Measurements from ENCODE around the gene ENOX1.
"Not testable (repeated sequence)": the region's sequence is repeated elsewhere in the genome, so short reads cannot be mapped to it uniquely, and the experiment has no call there.

ENOX1 gene

DNA sequence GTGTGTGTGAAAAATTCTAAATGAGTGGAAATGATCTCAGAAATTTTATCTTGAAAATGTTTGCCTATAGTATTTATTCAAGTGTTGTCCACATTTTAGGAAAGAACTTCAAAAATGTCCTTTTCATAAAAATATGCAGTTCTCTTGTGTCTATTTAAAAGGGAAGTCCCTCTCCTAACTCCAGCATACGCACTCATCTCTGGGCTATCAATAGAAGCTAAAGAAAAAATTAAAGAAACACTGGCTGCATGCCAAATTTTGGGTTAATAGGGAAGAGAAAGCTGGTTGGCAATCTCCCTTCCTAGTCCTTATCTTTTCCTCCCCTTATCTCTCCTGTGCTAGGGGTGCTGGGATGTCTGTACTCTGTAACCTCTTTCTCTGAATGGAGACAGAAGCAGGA lies 313.3 kb downstream of the ENOX1 start:
- peak; percentile 50 for DNase-seq

DNA sequence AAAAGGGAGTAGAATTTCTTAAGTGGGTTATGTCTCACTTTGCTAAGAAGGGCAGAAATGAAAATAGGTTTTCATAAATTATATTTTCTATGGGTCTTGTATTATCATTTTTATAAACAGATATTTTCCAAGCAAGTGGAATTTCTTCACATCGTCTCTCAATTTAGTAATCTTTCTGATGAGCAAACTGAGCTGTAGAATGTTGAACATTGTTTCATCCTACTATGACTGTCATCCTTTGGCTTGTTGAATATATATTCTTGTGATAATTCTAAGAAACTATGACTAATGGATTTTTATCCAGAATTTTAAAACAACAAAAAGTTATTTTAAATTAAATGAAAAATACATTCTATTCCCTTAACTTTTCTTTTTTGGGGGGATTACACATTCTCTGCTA lies 313.8 kb downstream of the ENOX1 start:
- DNase-seq = no peak

DNA sequence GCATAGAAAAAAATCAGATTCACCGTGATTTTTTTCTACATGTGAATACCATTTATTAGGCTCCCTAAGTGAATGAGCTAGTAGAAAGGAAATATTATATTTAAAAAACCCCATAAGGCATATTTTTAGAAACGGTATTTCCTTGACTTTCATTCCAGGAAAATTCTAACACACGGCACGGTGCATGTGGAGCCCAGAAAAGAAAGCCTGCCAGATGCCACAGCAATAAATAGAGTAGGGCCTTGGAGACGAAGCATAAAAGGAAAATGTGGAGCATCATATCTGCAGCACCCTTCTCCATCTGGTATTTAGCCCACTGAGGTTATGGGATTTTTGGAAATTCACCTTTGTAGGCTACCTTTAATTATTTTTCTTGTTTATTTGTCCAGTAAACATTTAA lies 314.4 kb downstream of the ENOX1 start:
- DNase-seq = no peak

DNA sequence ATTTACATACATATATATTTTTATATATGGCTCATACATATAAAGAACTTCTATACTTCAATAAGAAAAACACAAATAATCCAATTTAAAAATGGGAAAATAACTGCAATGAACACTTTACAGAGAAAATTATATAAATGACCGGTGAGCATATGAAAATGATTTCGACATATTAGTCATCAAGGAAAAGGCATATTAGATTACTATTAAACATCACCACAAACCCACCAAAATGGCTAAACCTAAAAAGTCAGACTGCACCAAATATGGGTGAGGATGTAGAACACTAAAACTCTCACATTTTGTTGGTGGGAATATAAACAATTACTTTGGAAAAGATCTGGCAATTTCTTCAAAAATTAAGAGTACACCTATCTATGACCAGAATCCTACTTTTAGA lies 316.2 kb downstream of the ENOX1 start:
- DNase-seq = no peak

DNA sequence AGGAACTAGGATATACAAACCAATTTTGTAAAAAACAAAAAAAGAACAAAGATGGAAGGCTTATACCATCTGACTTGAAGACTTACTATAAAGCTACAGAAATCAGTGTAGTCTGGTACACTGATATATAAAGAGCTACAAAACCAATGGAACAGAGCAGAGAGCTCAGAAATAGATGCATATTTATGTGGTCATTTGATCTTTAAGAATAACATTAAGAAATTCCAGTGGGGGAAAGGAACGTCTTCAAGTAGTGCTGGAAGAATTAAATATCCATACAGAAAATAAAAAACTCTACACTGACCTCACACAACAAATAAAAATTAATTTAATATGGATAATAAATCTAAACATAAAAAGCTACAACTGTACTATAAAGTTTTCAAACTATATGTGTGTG lies 317.0 kb downstream of the ENOX1 start:
- no peak for DNase-seq

DNA sequence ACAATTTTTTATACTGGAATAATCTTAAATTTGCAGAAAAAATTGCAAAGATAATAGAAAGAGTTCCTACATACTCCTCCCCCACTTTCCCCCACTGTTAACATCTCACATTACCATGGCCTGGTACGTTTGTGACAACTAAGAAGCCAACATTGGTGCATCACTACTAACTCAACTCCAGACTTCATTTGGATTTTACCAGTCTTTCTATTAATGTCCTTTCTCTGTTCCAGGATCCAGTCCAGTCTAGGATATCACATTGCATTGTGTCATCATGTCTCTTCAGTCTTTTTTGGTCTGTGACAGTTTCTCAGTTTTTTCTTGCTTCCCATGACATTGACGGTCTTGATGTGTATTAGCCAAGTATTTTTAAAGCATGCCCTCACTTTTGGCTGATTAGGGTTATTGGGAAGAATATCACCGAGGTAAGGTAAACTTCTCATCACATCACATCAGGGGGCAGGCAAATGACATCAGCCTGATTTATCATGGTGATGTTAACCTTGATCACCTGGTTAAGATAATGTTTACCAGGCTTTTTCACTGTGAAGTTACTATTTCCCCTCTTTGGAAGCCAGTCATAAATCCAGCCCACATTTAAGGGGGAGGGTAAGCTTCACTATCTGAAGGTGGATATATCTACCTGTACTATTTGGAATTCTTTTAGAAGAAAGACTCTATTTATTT lies 322.1 kb downstream of the ENOX1 start:
- DNase-seq = no peak

DNA sequence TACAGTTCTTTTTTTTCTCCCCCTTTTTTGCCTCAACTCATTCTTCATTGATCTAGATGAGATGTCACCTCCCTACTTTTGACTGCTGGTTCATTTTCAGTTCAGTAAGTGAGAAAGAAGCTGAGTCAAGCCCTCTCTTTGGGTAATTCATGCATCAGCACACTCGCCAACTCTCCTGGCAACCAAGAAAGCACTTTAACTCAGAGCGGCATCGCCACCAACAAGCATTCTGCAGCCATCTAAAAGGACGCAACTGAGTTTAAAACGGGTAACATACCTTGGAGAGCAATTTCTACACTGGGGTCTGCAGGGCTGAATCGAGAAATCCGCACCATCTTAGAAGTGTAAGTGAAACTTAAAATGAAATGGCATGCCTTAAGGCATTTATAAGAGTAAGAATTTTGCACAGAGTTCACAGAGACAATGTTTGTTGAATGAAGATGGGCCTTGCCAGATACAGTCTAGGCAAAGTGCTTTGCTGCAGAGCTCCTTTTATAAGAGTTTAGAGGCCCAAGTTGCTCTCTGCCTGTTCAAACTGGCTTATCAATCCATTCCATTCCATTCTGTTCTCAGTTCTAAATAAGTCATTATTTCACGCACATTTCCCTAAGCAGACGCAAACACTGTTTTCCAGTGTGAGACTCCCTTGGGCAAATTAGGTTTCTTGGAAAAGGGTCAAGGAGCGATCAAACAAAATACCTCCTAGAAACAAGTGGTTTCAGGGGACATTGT lies 338.0 kb downstream of the ENOX1 start:
- DNase-seq = no peak

DNA sequence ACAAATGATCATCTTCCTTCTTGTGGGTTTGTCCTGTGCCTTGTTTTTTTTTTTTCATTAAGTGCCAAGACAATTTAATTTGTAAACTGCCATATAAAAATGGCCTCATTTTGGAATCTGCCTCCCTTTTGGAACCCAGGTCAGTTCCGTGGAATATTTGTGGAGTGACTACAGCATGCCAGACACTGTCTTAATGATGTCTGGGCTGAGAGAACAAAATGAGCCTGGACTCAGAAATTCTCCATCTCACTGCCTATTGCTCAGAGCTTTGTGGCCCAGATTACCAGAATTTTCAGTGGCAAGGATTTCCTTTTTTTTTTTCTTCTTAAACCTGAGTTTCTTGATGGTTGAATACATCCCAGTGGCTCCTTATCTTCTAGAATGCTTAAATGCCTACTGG lies 340.6 kb downstream of the ENOX1 start:
- DNase-seq = no peak

DNA sequence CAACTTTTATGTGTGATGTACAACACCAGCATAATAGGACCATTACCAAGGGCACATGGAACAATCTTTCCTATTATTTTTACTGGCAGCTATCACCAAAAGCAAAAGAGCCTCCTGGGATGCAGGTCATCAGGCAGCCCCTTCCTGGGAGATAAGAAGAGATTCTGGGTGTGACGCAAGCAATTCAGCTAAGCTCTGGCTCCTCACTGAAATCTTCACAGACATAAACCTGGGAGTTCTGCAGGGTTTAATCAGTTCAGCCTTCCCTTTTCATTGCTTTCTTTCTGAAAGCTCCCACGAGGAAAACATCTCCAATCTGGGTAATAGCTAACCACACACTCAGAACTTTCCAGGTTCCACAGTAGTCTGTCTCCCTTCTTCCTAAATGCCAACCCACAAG lies 341.1 kb downstream of the ENOX1 start:
- DNase-seq = no peak

DNA sequence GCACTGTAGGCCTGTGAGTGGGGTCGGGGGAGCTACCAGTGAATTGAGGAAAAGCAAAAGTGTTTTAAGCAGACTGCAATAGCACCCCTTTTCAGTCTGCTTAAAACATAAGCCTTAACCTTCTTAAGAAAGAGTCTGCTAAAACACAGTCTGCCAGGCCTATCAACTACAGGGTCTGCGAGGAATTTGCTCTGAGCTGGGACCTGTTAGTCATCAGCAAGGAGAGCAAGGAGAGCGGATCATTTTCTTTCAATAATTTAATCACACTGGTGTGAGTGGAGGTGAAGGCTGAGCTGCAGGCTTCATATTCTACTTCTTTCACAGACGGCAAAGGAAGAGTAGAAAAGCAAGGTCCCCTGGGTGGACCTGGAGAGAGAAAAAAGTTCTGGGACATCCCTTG lies 342.7 kb downstream of the ENOX1 start:
- DNase-seq = no peak

DNA sequence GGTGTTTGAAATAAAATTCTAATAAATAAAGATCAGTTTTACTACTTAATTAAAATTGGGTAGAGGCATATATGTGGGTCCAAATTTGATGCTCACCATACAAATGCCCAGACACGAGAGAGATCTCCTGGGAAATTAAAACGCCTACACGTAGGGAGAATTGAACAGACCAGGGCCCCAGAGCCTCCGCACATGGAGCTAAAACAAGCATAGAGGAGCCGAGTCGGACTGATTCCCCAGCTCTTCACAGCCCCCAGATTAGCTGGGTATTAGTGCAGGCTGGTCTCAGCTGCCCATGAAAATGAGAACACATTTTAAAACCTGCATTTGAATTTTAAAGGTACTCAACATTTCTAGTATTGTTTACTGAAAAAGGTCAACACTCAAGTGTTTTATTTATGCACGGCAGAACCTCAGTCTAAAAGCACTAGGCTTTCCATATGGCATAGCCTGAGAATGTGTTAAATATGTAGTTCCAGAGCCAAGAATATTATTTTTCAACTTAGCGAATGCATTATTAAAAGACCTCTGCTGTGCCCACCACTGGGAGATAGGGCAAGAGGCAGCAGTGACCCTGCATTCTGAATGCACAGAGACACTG lies 344.8 kb downstream of the ENOX1 start:
- no peak for DNase-seq

DNA sequence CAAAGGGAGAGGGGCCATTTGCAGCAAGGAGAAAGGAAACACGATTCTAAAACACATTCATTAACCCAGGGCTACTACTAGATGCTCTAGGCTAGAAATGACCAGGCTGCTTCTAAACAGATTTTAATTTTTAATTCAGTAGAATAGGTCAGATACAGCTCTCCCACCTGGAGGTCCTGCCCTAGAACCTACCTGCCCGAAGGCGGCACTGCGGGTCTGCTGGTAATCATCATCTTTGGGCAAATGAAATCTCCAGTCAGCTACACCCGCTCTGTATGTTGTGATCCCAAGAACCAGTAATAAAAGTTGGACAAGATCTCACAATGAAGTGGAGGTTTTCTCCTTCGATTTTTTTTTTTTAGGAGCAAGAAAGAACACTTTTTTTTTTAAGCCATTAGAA lies 345.3 kb downstream of the ENOX1 start:
- no peak for DNase-seq

DNA sequence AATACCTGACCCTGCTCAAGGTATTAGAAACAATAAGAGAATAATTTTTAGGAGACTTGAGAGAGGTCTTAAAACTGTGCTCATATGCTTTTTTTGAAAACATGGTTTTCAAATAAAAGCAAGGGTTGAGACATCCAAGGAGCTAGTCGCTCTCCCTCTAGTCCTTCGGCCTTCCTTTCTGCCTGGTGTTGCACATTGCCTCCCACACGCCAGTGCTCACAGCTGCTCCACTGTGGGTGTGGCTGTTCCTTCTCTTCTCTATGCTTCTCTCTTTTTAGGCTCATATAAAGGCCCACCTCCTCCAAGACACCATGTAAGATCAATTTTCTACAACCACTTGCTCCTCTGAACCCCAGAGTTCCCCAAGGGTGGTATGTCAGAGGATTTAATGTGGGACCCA lies 352.6 kb downstream of the ENOX1 start:
- no peak for DNase-seq

DNA sequence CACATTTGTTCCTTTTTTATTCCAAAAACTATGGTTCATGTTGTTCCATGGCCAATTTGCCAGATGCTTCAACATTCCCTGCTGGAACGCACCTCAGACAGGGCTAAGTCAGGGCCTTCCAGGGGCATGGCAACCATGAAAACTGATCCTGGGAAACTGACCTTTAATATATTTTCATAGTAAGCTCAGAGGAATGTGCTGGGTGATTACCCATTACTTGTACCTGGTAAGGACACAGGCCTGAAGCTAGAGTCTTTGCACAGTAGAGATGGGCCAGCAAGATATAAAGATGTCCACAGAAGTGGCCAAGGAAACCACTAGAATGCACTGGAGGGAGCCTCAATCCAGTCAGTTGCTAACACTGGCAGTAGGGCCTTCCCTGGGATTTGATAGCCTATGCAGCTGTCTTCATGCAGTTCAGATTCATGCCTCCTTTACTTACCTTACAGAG lies 353.1 kb downstream of the ENOX1 start:
- DNase-seq = no peak

DNA sequence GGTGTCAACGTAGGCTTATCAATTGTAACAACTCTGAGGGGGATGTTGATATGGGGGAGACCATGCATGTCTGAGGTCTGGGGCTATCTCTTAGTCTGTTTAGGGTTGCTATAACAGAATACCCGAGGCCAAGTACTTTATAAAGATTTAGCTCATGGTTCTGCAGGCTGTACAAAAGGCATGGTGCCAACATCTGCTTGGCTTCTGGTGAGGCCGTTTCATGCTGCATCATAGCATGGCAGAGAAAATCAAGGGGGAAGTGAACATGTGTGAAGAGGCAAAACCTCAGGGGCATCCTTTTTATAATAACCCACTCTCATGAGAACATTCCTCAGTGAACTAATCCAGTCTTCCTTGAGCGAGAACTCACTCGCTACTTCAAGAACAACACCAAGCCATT lies 353.8 kb downstream of the ENOX1 start:
- no peak for DNase-seq

DNA sequence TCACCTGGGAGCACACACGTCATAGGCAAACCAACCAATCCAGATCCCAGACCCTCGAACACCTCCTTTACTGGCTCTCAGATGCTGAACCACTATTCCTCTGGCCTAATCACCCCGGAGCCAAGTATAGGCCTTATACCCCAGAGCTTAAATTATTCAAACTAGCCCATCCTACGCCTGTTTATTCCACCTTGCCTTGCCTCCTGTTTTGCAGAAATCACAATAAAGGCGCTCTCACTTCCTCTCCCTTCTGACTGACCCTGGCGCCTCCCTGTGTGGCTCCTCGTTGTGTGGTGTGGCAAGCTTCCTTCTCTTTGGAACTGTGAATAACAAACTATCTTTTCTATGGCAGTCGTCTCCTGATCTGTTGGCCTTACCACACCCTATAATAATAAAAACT lies 354.9 kb downstream of the ENOX1 start:
- peak; percentile 43 for DNase-seq

DNA sequence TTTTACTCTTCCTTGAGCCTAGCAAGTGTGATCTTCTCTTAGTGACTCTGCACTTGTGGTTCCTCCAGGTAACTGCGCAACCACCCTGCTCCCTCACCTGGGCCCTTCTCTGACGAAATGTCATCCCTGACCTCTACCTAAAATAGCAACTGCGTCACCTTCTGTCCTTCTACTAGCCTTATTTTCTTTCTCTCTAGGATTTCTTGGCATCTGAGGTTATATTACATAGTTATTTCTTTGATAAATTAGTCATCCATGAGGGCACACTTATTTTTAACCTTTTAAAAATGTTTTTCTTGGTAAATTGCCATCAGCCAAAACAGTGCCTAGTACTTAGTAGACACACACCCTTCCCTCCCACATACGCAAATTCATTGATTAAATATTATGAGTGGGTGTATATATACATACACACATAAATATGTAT lies 355.5 kb downstream of the ENOX1 start:
- DNase-seq = no peak

DNA sequence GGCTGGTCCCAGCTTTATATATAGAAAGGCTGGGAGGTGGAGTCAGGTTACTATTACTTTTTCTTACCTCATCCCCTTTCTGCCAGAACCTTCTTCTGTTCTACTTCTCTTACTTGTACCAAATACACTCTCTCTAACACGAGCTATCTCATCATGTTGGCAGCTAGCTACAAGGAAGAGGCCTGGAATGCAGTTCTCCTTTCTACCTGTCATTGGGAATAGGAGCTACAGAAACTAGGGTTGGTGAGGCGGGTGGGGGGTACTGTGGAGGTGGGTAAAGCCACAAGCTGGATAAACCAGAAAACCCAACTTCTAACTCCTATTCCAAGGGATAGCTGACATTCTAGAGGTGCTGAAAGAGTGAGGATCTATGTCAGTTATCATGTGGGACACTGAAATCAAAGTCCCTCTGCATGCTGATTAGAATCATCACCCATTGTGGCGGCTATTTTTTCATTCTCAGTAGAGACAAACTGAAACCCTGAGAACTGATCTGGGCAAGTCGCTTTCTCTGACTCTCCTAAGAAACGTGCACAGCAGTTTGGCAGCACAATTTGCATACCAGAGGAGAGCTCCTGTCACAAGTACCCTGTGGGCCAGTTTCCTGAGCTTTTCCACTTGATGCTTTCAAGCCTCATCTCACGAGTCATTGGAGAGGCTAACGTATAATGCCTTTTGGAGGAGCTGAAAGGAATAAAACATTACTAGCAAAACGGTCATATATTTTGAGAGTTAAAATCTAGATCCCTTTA lies 358.1 kb downstream of the ENOX1 start:
- no peak for DNase-seq

DNA sequence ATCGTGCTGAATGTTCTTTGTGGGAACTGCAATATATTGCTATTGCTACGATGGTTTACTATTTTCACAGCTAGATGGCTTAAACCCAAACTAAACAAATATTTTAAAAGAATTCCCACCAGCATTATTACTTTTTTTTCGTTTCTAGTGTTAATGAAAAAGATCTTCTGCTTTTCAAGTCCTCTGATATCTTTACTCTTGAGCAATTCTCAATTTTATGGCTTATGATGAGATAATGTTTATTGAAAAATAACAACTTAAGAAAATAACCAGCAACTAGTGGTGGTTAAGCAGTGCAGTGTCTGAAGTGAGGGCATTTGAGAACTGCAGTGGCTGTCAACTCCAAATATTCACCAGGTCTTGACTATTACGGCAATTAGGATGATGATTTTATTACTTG lies 360.4 kb downstream of the ENOX1 start:
- DNase-seq = no peak

DNA sequence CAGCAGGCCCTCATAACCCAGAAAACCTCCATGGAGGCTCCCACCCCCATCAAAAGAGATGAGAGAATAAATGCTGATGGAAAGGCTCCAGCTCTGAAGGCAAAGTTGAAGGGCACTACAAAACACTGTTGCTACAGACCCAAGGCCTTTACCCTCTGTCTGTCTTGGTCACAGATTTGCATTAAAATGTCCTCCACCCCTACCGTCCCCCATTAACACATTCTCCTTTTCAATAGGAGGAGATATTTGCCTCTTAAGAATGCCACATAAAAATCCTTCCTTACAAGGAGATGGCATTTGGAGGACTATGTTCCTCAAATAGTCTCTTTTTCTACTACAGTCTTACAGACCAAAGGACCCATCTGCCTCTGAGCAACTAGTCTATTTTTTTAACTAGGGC lies 361.5 kb downstream of the ENOX1 start:
- DNase-seq = no peak

DNA sequence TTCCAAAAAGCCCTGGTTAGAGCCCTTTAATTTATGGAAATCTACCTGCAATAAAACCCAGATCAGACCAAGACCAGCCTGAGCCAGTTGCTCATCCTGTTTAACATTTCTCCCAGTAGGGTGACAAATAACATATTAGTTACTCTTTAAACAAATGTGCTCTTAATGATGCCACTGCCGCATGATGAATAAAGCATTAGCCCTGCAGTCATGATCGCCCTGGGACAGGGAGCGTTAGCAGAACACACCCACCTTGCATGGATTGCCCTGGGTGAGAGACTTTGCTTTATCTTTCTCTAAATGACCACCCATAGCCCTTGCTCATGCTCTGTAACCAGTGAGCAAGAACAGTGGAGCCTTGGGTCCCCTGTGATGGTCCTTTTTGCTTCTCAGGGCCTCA lies 362.4 kb downstream of the ENOX1 start:
- no peak for DNase-seq

DNA sequence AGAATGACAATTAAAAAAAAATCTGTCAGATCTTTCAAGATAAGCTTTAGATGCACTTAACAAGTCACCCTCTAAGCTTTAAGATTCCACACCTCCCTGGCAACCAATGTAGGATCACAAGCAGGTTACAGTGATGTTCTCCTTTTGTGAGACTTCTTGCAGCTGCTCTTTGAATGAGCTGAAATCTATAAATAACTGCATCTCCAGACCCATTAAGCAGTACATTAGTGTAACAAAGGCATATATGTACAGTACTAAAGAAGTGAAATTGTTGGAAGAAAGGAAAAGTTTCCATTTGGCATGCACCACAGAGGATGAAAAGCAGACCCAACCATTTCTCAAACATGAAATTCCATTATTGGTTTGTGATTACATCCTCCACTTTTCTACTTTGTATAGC lies 364.7 kb downstream of the ENOX1 start:
- DNase-seq = no peak

DNA sequence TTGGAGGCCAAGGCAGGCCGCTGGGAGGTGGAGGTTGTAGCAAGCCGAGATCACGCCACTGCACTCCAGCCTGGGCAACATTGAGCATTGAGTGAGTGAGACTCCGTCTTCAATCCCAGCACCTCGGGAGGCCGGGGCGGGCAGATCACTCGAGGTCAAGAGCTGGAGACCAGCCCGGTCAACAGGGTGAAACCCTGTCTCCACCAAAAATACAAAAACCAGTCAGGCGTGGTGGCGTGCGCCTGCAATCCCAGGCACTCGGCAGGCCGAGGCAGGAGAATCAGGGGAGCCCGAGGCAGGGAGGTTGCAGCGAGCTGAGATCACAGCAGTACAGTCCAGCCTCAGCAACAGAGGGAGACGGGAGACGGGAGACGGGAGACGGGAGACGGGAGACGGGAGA lies 369.9 kb downstream of the ENOX1 start:
- DNase-seq = not testable (repeated sequence)

DNA sequence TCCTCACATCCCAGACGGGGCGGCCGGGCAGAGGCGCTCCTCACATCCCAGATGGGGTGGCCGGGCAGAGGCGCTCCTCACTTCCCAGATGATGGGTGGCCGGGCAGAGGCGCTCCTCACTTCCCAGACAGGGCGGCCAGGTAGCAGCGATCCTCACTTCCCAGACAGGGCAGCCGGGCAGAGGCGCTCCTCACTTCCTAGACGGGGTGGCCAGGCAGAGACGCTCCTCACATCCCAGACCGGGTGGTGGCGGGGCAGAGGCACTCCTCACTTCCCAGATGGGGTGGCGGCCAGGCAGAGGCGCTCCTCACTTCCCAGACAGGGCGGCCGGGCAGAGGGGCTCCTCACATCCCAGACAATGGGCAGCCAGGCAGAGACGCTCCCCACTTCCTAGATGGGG lies 370.4 kb downstream of the ENOX1 start:
- not testable (repeated sequence) for DNase-seq

All from MV-4-11 (cell line).